Activated CD8-positive, alpha-beta memory T cell treated with anti-CD3 and anti-CD28 coated beads, Interleukin-2, amount 10 ng/mL, durations not matched to agents 7 days and 5 days (primary cell): Measurements from ENCODE around the gene EDRF1. TPM values are rescaled to one million over a fixed set of nuclear protein-coding genes. Genes with fewer than 3 reads are reported as not detected.

Experiments
- ATAC-seq: fragments of 150-1000 bp; cut with Tn5 transposase; one replicate; pipeline ENCODE4 v1.10.0; 2021; ENCODE audit warnings: moderate library complexity
- CTCF ChIA-PET: fragments of 350-600 bp; sonication (Branson Sonifier 250); formaldehyde crosslinking; loops from one replicate; lab custom pipeline; 2021; ENCODE audit warnings: antibody characterized with exemption; lab: Charles Lee
- DNase-seq: peaks from one replicate; pipeline ENCODE4 v3.0.0-alpha.2; 2020
- H3K27ac Mint-ChIP-seq: one replicate; pipeline ENCODE4 v1.8.0; 2021; ENCODE audit warnings: mild to moderate bottlenecking, mixed read lengths
- H3K27me3 Mint-ChIP-seq: one replicate; pipeline ENCODE4 v1.8.0; 2021; ENCODE audit warnings: mixed read lengths
- H3K36me3 Mint-ChIP-seq: one replicate; pipeline ENCODE4 v1.8.0; 2021; ENCODE audit warnings: mild to moderate bottlenecking, mixed read lengths
- H3K4me1 Mint-ChIP-seq: one replicate; pipeline ENCODE4 v1.8.0; 2021; ENCODE audit warnings: mixed read lengths
- H3K4me3 Mint-ChIP-seq: one replicate; pipeline ENCODE4 v1.8.0; 2021; ENCODE audit warnings: mild to moderate bottlenecking, moderate library complexity, mixed read lengths
- H3K9me3 Mint-ChIP-seq: one replicate; pipeline ENCODE4 v1.8.0; 2022; ENCODE audit warnings: low read depth, mixed read lengths
- total RNA-seq, 2 experiments: library from RNA; stranded (reverse); gene quantifications; one replicate each; pipeline ENCODE4 v1.2.3, GENCODE V29; 2021

EDRF1 gene
- total RNA-seq, 2 experiments from 2014 or later, result 36.6 to 38.3 TPM

- no peak for ATAC-seq
- no peak overlapping the region for H3K27ac Mint-ChIP-seq
- CTCF ChIA-PET, result no interaction called here
- no peak for DNase-seq
- H3K4me3 Mint-ChIP-seq, result no peak overlapping the region
- no peaks in the 10 kb centered on the region for H3K27me3 Mint-ChIP-seq
- peaks cover 5% of the 10 kb centered on the region for H3K36me3 Mint-ChIP-seq
- no peaks in the 10 kb centered on the region for H3K4me1 Mint-ChIP-seq
- H3K9me3 Mint-ChIP-seq, result no peaks in the 10 kb centered on the region
Observed at GRCh38 chr10:125797424-125797823, 77.9 kb downstream of the EDRF1 start.

DNA sequence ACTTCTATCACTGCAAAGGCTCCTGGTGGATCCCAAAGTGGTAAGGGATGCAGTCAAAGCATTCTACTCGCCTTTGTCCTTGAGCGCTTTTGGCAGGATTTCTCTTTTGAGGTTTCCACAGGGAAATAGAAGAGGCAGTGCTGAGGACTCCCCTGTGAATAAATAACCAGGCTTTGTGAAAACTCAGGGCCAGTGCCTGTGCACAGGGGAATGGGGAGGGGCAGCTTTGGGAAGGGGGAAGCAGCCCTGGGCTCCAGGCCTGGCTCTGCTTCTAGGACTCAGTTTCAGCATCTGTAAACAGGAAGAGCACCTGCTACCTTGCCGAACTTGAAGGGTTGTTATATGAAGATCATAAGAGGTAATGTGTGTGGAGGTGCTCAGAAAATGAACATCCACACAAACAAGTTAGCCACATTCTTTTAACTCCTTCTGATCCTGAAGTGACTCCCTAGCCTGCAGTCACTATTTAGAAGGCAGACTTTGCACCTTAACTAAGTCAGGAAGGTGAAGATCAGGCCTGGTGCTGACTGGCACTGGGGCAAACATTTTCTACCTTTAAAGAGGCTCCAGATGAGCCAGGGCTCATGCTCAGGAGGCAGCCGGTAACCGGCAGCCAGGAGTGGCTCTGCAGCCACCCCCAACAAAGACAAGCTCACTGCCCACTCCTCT, 78.6 kb downstream of the EDRF1 start:
- no peak for DNase-seq
- CTCF ChIA-PET, result no interaction called here
- Mint-ChIP-seq H3K4me1 (no peaks in the 10 kb centered on the region), H3K4me3 (no peak overlapping the region), H3K27ac (no peak overlapping the region), H3K27me3 (no peaks in the 10 kb centered on the region), H3K36me3 (peaks cover 5% of the 10 kb centered on the region), H3K9me3 (no peaks in the 10 kb centered on the region)
- no peak for ATAC-seq

DNA sequence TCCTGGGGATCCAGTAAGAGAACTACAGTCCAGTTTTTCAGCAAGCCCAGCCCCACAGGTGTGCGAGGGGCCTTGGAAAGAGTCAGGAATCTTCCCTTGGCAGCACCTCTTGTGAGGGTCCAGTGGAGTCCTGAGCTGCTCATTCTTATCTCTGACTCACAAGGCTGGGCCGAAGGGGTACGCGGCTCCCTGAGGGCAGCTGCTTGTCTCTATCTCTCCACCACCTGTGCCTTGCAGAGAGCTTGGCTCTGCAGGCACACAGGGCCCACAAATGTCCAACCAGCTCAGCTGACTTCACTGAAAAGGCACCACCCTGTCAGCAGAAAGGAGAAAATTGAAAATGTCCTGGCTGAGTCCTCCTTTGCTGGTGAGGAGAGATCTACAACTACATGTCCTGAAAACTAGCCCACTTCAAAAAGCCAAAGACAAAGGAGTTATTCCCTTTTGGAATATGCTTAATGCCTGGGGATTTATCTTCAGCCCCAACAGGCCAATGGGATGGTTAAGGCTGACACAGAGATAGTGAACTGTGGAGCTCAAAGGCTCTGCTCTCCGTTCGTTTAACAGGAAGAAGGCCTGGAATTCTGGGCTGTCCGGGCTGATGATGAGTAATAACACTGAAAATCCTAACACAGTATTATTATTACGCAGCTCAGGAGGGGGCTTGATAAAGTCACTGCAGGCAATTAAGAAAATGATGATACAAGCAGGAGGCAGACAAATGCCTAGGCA, 80.1 kb downstream of the EDRF1 start:
- no peak overlapping the region for H3K27ac Mint-ChIP-seq
- H3K4me1 Mint-ChIP-seq, result no peaks in the 10 kb centered on the region
- ATAC-seq (no peak), DNase-seq (no peak)
- peaks cover 5% of the 10 kb centered on the region for H3K36me3 Mint-ChIP-seq
- CTCF ChIA-PET, result no interaction called here
- no peaks in the 10 kb centered on the region for H3K27me3 Mint-ChIP-seq
- no peaks in the 10 kb centered on the region for H3K9me3 Mint-ChIP-seq
- H3K4me3 Mint-ChIP-seq, result no peak overlapping the region

DNA sequence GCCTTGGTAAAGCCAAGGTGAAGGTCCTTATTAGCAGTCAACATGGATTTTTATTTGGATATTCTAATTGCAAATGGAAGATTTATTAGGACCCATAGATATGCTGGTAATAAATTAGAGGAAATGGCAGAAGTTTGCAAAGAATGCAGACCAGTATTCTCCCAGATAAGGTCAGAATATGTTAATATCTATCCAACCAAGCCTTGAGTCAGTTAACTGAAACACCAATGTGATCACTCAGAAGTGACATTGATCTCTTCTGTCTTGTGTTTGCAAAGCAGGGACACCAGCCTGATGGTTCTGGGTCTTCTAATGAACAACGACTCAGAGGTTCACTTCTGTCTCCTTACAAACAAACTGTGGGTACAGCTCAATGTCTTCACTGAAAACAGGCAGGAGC, 82.1 kb downstream of the EDRF1 start:
- DNase-seq (no peak), ATAC-seq (no peak)
- Mint-ChIP-seq H3K4me3 (no peak overlapping the region), H3K27ac (no peak overlapping the region), H3K9me3 (no peaks in the 10 kb centered on the region), H3K4me1 (no peaks in the 10 kb centered on the region), H3K27me3 (no peaks in the 10 kb centered on the region), H3K36me3 (peaks cover 3% of the 10 kb centered on the region)
- CTCF ChIA-PET, result no interaction called here

- Mint-ChIP-seq H3K9me3 (no peaks in the 10 kb centered on the region), H3K36me3 (peaks cover 5% of the 10 kb centered on the region), H3K4me3 (no peak overlapping the region), H3K27ac (no peak overlapping the region), H3K27me3 (no peaks in the 10 kb centered on the region), H3K4me1 (no peaks in the 10 kb centered on the region)
- ATAC-seq, result no peak
- CTCF ChIA-PET, result no interaction called here
- DNase-seq, result no peak
Observed at GRCh38 chr10:125802131-125802530, 82.6 kb downstream of the EDRF1 start.

- H3K4me3 Mint-ChIP-seq, result no peak overlapping the region
- H3K4me1 Mint-ChIP-seq, result peaks cover 5% of the 10 kb centered on the region
- H3K27me3 Mint-ChIP-seq, result no peaks in the 10 kb centered on the region
- peaks cover 5% of the 10 kb centered on the region for H3K36me3 Mint-ChIP-seq
- DNase-seq, result no peak
- no peak overlapping the region for H3K27ac Mint-ChIP-seq
- no peak for ATAC-seq
- no peaks in the 10 kb centered on the region for H3K9me3 Mint-ChIP-seq
- CTCF ChIA-PET, result no interaction called here
Observed at GRCh38 chr10:125802739-125803138, 83.2 kb downstream of the EDRF1 start.

DNA sequence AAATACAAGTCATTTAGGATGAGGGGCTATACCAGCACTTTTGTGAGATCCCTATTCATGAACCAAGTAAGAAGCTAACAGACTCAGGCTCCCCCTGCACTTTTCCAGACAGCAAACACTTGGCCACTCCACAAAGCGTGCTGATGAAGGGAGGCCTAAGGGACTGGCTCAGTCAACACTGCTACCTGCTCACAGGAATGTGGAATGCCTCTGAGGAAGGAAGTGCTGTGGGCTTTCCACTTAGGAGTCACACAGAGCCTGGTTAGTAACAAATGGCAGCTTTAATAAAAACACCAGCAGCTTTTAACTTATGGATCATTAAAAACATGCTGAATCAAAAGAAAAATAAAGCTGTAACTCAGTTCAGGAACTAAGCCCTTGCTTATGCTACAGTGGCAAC, 88.5 kb downstream of the EDRF1 start:
- H3K4me1 Mint-ChIP-seq, result peaks cover 11% of the 10 kb centered on the region
- no peak for ATAC-seq
- H3K36me3 Mint-ChIP-seq, result peaks cover 16% of the 10 kb centered on the region

DNA sequence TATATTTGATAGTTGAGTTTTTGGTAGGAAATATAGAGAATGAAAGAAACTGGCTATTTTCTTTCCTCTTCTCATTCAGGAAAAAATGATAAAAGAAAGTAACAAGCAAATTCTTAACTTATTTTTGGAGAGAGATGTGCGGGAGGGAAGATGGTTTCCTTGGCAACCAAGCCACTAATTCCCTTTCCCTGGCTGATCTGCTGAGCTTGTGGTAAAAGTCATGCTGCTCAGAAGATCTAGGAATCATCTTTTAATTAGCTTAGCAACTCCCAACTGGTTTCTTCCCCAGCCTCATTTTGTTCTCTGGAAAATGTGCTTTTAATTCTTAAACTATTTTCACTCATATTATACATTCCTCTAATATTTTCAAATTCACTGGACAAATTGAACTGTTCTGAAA, 91.7 kb downstream of the EDRF1 start:
- Mint-ChIP-seq H3K27me3 (no peaks in the 10 kb centered on the region), H3K4me1 (peaks cover 11% of the 10 kb centered on the region), H3K36me3 (peaks cover 26% of the 10 kb centered on the region), H3K27ac (no peak overlapping the region), H3K4me3 (no peak overlapping the region), H3K9me3 (no peaks in the 10 kb centered on the region)
- ATAC-seq (no peak), DNase-seq (no peak)
- CTCF ChIA-PET, result no interaction called here

More for the DNA sequence above, 88.5 kb downstream of the EDRF1 start:
- Mint-ChIP-seq H3K27ac (no peak overlapping the region), H3K4me3 (no peak overlapping the region), H3K27me3 (no peaks in the 10 kb centered on the region), H3K9me3 (no peaks in the 10 kb centered on the region)
- CTCF ChIA-PET, result interaction anchor here (0.7 to 1.1 kb wide), 3 partner anchors 12 to 23 kb away, joined by 3 read pairs; no protein-coding TSS in a partner anchor
- no peak for DNase-seq

DNA sequence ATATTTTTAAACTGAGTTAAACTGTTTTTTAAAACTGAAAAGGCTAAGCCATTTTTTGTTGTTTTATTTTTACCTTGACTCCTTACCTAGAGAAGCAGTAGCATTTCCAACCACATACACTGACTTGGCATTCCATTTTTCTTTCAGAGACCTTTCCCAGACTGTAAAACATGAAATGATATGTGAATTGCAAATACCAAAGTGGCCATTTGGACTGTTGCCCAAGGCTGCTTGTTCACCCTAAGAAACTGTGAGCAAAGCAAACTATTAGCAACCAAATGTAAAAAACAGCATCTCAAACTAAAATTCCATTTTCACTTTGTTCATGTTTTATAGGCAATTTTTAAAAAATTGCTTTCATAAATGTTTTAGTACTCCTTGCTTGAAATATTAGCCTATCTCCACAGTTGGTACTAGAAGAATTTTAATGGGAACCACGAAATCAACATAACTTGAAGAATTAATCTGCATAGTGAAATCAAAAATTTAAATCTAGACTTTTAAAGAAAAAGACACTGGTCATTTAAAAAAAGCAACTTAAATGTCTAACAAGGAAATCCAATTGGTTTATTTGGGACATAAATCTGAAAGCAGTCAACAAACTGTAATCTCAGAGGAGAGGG, 92.7 kb downstream of the EDRF1 start:
- CTCF ChIA-PET, result no interaction called here
- Mint-ChIP-seq H3K27ac (no peak overlapping the region), H3K4me3 (no peak overlapping the region), H3K4me1 (peaks cover 11% of the 10 kb centered on the region), H3K36me3 (peaks cover 25% of the 10 kb centered on the region), H3K9me3 (no peaks in the 10 kb centered on the region), H3K27me3 (no peaks in the 10 kb centered on the region)
- no peak for ATAC-seq
- DNase-seq, result no peak

Other genes starting within 250 kb of the EDRF1 start
- not detected for gene TEX36, start 36.5 kb upstream of the EDRF1 start, total RNA-seq
- not detected for gene MMP21, start 56.1 kb downstream of the EDRF1 start, total RNA-seq
- 10 to 100 TPM; 43.8 to 57.9 TPM for gene UROS, start 103.5 kb downstream of the EDRF1 start, total RNA-seq
- 10 to 100 TPM; 53.1 to 77.0 TPM for gene BCCIP, start 103.8 kb downstream of the EDRF1 start, total RNA-seq
- gene DHX32, start 161.6 kb downstream of the EDRF1 start, total RNA-seq, result 10 to 100 TPM; 12.1 to 16.0 TPM
- gene FANK1, start 176.9 kb downstream of the EDRF1 start, total RNA-seq, result under 1 TPM in 1 of 2 experiments, not detected in 1; 0.49 TPM